Measurements from ENCODE around the gene PCDH9. TPM values are rescaled to one million over a fixed set of nuclear protein-coding genes. Genes with fewer than 3 reads are reported as not detected.

PCDH9 gene
- total and polyA plus RNA-seq, 2 of the 4 experiments (the other 2 are of a cell fraction): 2.2 to 10.2 TPM

DNA sequence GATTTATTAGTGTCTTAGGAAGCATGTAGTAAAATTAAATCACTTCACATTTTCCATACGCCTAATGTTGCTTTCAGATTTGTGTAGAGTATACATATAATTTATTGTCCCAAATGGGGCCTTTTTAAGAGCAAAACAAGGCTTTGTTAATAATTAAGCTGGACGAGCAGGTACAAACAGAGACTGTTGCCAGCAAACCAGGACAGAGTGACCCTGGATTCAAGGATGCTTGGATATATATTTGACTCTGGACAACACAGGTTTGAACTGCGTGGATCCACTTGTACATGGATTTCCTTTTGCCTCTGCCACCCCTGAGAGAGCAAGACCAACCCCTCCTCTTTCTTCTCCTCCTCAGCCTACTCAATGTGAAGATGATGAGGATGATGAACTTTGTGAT lies 454.9 kb downstream of the PCDH9 start:
- dilution Hi-C loops (cut with HindIII; ENCODE audit: low sequenced_read_pairs, unreplicated experiment) (no loop called here), in situ Hi-C loops (cut with MboI; ENCODE audit: low sequenced_read_pairs) (no loop called here), intact Hi-C loops (cut with micrococcal nuclease) (no loop called here)
- ATAC-seq (ENCODE audit: low read depth): no peak
- no peak overlapping the region for H3K4ac ChIP-seq (ENCODE audit: low read depth, low read length)
- H3K36me3 ChIP-seq (ENCODE audit: control insufficient read depth, insufficient read depth, low read length): no peaks in the 10 kb centered on the region
- H2BK20ac ChIP-seq (ENCODE audit: low read depth, low read length): no peak overlapping the region
- no TSS peak for BruUV-seq (replicated peaks)
- no peak overlapping the region for H2AFZ ChIP-seq (replicated peaks; ENCODE audit: low read length, poor library complexity)
- no peak for TF ChIP-seq MXI1 (IDR thresholded peaks at IDR 0.05; ENCODE audit: borderline replicate concordance, low read depth, low read length)
- TF ChIP-seq POLR2A (IDR thresholded peaks at IDR 0.05; ENCODE audit: low read depth, low read length): no peak
- no peak for TF ChIP-seq FOS (IDR thresholded peaks at IDR 0.05; ENCODE audit: low read depth, low read length)
- TF ChIP-seq ELK1 (IDR thresholded peaks at IDR 0.05; ENCODE audit: borderline replicate concordance, low read depth, low read length): no peak
- TF ChIP-seq BHLHE40 (IDR thresholded peaks at IDR 0.05; ENCODE audit: low read depth, low read length): no peak
- no peak for TF ChIP-seq RAD21 (IDR thresholded peaks at IDR 0.05; ENCODE audit: low read length)
- TF ChIP-seq CEBPB (IDR thresholded peaks at IDR 0.05; ENCODE audit: low read depth, low read length): no peak
- TF ChIP-seq RFX5 (IDR thresholded peaks at IDR 0.05; ENCODE audit: low read depth, low read length): no peak
- no peak overlapping the region for H4K8ac ChIP-seq (ENCODE audit: low read depth in 2 of 2, low read length in 2 of 2)
- no peak overlapping the region for H3K9ac ChIP-seq (ENCODE audit: low read depth, low read length)
- no peak overlapping the region for H2BK15ac ChIP-seq (ENCODE audit: low read depth, low read length)
- DNase-seq: no peak
- no peaks in the 10 kb centered on the region for H3K27me3 ChIP-seq (ENCODE audit: control insufficient read depth, insufficient read depth, low read length)
- H4K20me1 ChIP-seq (ENCODE audit: insufficient read depth, low read length): no peaks in the 10 kb centered on the region
- no peak overlapping the region for H2BK120ac ChIP-seq (ENCODE audit: low read depth, low read length)
- H2AK9ac ChIP-seq (replicated peaks; ENCODE audit: low read depth, low read length, poor library complexity): no peak overlapping the region
- POLR2A ChIA-PET (ENCODE audit: unreplicated experiment): no interaction called here
- no peaks in the 10 kb centered on the region for H3K9me3 ChIP-seq (ENCODE audit: control insufficient read depth, insufficient read depth, low read length)
- H3K79me1 ChIP-seq (ENCODE audit: low read depth in 1 of 2, low read length in 2 of 2): no peaks in the 10 kb centered on the region
- CTCF ChIA-PET: no interaction called here
- H3K56ac ChIP-seq (ENCODE audit: extremely low read depth, insufficient read depth, low read length): no peak overlapping the region
- H3K4me2 ChIP-seq (ENCODE audit: low read depth, low read length): no peak overlapping the region
- H3K27ac ChIP-seq (ENCODE audit: insufficient read depth, low read length): no peak overlapping the region
- no peak overlapping the region for H3K4me3 ChIP-seq (ENCODE audit: insufficient read depth, low read depth, low read length)
- no peaks in the 10 kb centered on the region; the same call in 1 of the 2 replicates for H3K9me1 ChIP-seq (ENCODE audit: insufficient read depth, low read length)
- WGBS, 2 experiments (ENCODE audit: extremely low coverage in 2 of 2, insufficient read length in 1 of 2): no CpG with 5 or more reads among the region's 3 CpGs
- H3K4me1 ChIP-seq (ENCODE audit: control insufficient read depth, insufficient read depth, low read length): no peaks in the 10 kb centered on the region
- no peak overlapping the region for H3K14ac ChIP-seq (replicated peaks; ENCODE audit: low read depth, low read length)
- no peak overlapping the region for H4K91ac ChIP-seq (ENCODE audit: insufficient read depth, low read depth, low read length)
- H3K23ac ChIP-seq (ENCODE audit: low read depth, low read length): no peak overlapping the region
- no peak overlapping the region for H2BK5ac ChIP-seq (ENCODE audit: low read depth, low read length, poor library complexity, severe bottlenecking)
- no peak overlapping the region for H3K18ac ChIP-seq (ENCODE audit: low read depth, low read length)
- no peak overlapping the region for H4K5ac ChIP-seq (ENCODE audit: low read depth, low read length)
- H2AK5ac ChIP-seq (ENCODE audit: low read depth, low read length): no peak overlapping the region

All from IMR-90 (cell line).